M059J (cell line): ENCODE measurements around the gene ABCA7. TPM values are rescaled to one million over a fixed set of nuclear protein-coding genes. Genes with fewer than 3 reads are reported as not detected.

Source experiments
- DNase-seq: peaks from one replicate; pipeline ENCODE4 v3.0.0-alpha.2; 2012; ENCODE audit warnings: low read depth
- total RNA-seq: library from RNA; depleted of rRNA; stranded (reverse); fragments of >200 nt; shearing (Covaris generic); gene quantifications from 2 replicates; pipeline ENCODE4 v1.2.3, GENCODE V29; 2014

The ABCA7 gene
- total RNA-seq, 1 experiment from 2014 or later = 13.5 TPM

- no peak for DNase-seq
These were observed 31.3 kb downstream of the ABCA7 start for GRCh38 chr19:1070931-1071791.

DNA sequence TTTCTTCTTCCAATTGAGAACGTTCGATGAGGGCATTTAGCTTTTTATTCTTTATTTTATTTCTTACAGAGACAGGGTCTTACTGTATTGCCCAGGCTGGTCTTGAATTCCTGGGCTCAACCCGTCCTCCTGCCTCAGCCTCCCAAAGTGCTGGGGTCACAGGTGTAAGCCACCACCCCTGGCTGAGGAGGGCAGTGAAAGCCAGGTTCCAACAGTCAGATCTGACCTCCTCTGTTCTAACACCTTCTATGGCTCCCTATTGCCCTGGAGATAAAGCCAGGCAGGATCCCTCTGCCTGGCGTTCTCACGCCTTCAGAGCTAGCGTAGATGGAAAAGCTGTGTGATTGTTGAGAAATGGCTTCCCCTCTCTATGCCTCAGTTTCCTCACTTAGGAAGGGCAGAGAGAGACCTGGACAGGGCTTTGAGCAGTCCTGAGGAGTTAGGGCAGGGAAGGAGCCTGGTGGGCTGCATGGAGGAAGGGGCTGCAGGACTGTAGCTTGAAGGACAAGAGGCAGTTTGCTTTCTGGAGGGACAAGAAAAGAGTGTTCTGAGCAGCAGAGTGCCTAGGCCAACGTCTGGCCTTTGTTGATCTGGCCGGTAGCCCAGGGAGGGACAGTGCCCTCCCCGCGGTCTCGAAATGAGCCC lies 32.6 kb downstream of the ABCA7 start:
- no peak for DNase-seq

DNA sequence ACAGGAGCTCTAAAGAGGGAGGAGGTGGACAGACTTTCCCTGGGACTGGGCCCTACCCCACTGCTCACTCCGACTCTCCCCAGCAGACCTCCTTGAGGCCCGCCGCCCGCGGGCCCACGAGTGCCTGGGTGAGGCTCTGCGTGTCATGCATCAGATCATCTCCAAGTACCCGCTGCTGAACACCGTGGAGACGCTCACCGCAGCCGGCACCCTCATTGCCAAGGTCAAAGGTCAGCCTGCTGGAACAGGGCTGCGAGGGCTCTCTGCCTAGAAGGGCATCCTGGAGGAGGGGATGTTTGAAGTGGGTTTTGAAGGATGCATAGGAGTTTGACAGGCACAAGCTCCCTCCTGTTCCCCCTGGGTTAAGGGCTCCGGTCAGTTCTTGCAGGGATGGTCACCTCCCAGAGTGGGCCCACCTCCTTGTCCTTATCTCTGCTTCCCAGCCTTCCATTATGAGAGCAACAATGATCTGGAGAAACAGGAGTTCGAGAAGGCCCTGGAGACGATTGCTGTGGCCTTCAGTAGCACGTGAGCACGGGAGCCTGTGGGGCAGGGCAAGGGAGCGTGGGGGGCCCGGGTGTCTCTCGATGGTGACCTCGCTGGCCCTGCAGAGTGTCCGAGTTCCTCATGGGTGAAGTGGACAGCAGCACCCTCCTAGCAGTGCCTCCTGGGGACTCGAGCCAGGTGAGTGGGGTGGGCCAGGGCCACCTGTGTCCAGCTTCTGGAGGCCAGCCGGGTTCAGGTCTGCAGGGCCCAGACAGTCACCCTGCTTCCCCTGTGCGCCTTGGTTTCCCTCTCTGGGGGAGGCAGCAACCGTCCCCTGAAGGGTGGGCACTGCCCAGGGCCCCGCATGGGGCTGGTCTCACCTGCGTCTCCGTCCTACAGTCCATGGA lies 33.4 kb downstream of the ABCA7 start:
- no peak for DNase-seq

DNA sequence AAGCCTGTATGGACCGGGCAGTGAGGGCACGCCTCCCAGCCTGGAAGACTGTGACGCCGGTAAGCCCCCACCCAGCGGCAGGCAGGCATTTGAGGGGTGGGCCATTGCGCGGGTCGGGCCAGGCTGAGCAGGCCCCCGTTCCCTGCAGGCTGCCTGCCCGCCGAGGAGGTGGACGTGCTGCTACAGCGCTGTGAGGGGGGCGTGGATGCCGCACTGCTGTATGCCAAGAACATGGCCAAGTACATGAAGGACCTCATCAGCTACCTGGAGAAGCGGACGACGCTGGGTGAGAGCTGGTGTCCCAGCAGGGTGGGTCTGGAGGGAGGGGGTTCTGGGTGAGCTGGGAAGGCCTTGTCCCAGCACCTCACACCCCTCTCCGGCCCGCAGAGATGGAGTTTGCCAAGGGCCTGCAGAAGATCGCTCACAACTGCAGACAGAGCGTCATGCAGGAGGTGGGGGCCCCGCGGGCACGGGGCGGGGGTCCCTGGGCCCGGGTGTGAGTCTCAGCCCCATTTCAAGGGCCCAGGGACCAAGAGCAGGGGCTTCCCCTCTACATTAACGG lies 34.1 kb downstream of the ABCA7 start:
- no peak for DNase-seq

DNA sequence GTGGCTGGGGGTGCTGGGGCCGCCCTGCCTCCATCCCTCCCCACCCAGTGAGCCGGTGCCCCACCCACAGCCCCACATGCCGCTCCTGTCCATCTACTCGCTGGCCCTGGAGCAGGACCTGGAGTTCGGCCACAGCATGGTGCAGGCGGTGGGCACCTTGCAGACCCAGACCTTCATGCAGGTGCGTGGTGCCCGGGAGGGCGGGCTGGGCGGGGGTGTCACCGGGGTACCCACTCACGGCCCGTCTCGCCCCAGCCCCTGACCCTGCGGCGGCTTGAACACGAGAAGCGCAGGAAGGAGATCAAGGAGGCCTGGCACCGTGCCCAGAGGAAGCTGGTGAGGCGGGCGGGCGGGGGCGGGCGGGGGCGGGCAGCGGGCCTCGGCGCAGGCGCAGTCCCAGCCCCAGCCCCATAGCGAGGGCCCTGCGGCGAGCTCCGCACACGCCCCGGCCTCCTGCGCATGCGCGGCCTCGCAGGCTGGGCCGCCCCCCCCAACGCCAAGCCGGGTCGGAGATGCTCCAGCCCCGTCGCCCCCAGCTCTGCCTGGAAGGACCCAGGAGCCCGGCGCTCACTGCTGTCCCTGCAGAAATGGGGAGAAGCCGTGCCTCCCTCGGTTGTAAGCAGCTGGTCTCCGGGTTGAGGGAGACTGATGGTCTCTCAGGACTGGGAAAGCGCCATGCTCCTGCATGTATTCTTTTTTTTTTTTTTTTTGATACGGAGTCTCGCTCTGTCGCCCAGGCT lies 34.8 kb downstream of the ABCA7 start:
- no peak for DNase-seq

GRCh38 chr19:1076046-1076386 lies 36.1 kb downstream of the ABCA7 start:
- no peak for DNase-seq

DNA sequence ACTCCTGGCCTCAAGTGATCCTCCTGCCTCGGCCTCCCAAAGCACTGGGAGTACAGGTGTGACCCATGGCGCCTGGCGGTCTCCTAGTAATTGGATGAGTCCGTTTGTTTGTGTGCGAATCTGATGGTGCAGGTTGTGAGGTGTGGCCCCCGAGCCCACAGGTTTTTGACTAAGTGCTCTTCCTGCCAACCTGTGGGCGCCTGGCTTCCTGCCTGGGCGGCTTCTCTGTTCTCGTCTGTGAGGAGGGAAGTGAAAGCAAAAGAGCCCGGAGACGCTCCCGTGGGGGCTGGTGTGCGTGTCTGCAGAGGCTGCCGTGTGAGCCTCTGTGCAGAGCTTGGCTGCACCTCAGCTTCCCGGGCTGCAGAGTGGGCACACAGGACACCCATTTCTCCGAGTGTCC lies 37.0 kb downstream of the ABCA7 start:
- peak; percentile 66 for DNase-seq

DNA sequence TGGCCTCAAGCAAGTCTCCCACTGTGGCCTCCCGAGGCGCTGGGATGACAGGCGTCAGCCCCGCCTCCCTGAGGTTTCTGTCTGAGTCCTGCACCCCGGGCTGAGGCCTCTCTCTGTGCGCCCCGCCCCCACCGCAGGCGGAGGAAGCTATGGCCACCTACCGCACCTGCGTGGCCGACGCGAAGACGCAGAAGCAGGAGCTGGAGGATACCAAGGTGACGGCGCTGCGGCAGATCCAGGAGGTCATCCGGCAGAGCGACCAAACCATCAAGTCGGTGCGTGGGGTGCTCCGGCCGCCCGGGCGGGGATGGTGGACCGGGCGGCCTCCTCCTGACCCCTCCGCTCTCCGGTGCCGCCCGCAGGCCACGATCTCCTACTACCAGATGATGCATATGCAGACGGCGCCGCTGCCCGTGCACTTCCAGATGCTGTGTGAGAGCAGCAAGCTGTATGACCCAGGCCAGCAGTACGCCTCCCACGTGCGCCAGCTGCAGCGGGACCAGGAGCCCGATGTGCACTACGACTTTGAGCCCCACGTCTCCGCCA lies 39.7 kb downstream of the ABCA7 start:
- no peak for DNase-seq

DNA sequence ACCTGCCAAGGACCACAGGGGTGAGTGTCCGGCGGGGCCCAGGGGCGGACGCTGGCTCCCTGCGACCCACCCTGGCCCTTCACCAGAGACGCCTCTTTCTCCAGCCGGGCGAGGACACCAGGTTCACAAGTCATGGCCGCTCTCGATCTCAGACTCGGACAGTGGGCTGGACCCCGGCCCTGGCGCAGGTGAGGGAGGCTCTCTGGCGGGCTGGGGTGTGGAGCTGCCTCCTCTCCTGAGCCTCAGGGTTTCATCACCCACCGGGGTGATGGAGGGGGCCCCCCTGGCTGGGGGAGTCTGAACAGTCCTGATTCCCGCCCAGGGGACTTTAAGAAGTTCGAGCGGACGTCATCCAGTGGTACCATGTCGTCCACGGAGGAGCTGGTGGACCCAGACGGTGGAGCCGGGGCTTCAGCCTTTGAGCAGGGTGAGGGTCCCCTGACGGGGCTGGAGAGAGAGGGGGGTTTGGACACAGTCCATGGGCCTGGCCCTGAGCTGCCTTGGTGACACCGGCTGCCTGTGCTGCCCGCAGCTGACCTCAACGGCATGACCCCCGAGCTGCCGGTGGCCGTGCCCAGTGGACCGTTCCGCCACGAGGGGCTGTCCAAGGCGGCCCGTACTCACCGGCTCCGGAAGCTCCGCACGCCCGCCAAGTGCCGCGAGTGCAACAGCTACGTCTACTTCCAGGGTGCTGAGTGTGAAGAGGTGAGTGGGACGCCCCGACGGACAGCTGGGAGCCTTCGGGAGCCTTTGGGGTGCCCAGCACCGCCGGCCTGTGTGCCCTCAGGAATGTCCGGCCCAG lies 40.7 kb downstream of the ABCA7 start:
- DNase-seq = no peak

DNA sequence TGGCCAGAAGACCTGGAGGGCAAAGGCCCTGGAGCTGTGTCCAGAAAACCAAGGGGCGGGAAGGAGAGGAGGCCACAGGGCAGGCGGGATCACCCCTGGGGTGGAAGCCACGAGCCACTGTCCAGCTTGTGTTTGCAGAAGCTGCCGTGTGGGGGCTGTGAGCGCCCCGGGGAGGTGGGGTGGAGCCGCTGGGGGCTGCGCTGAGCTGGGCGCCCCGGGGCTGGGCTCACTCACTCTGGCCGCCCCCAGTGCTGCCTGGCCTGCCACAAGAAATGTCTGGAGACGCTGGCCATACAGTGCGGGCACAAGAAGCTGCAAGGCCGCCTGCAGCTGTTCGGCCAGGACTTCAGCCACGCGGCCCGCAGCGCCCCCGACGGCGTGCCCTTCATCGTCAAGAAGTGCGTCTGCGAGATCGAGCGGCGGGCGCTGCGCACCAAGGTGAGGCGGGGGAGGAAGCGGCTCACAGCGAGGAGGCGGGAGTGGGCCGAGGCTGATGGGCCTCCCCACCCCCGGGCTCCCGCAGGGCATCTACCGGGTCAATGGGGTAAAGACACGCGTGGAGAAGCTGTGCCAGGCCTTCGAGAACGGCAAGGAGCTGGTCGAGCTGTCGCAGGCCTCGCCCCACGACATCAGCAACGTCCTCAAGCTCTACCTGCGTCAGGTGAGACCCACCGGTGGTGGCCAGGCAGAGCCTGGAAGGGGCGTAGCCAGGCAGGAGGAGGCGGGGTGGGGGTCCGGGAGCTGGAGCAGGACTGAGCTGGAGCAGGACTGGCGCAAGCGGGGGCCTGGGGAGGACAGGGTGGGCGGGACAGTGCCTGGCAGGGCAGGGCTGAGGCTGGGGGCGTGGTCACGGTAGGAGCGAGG lies 41.6 kb downstream of the ABCA7 start:
- DNase-seq = no peak

GRCh38 chr19:1082165-1082927 lies 42.4 kb downstream of the ABCA7 start:
- no peak for DNase-seq

DNA sequence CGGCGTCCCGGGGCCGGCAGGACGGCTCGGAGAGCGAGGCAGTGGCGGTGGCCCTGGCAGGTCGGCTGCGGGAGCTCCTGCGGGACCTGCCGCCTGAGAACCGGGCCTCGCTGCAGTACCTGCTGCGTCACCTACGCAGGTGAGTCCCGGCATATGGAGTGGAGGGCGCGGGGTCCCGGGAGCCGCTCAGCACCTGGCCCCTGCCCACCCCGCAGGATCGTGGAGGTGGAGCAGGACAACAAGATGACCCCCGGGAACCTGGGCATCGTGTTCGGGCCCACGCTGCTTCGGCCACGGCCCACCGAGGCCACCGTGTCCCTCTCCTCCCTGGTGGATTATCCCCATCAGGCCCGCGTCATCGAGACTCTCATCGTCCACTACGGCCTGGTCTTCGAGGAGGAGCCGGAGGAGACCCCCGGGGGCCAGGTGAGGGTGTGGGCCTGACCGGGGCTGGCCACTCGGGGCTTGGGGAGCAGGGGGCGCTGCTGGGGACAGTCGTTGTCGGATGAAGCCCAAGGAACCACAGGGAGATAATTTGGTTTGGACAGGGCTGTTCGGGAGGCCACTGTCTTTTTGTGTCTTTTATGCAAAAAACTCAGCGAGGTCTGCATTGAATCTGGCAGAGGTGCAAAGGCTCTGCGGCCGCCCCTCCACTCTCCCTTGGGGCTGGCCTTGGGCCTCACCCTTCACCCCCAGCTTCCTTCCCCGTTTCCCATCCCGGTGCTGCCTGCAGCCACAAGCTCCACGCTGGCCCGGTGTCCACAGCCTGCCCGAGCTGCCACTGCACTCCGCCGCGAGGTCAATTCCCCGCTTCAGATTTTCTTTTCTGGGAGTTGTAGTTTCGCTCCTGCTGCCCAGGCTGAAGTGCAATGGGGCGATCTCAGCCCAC lies 43.3 kb downstream of the ABCA7 start:
- DNase-seq = no peak

GRCh38 chr19:1084024-1084868 lies 44.3 kb downstream of the ABCA7 start:
- no peak for DNase-seq

GRCh38 chr19:1085053-1085658 lies 45.2 kb downstream of the ABCA7 start:
- no peak for DNase-seq

GRCh38 chr19:1085676-1086442 lies 46.0 kb downstream of the ABCA7 start:
- DNase-seq = no peak
